Cardiac muscle cell (in vitro differentiated cells and primary cell): ENCODE data around the gene NIPBL. TPM values are rescaled to one million over a fixed set of nuclear protein-coding genes. Genes with fewer than 3 reads are reported as not detected.
A peak's percentile ranks its signal among the peaks of the same experiment; 100 is the strongest.

Experiments
- DNase-seq, 2 donors: peaks; one replicate each; pipeline versions ENCODE4 v3.0.0 to v3.0.0-alpha.2; 2010 to 2017; ENCODE audit warnings: low read depth in 1 of 2, low spot score in 1 of 2
- H3K27ac ChIP-seq: fragments of 200-600 bp; sonication (generic); 2 replicates; pipeline ENCODE4 v1.5.1; 2016
- H3K27me3 ChIP-seq: fragments of 200-600 bp; sonication (generic); 2 replicates; pipeline ENCODE4 v1.6.0; 2016; ENCODE audit warnings: control low read depth
- H3K36me3 ChIP-seq: fragments of 200-600 bp; sonication (generic); 2 replicates; pipeline ENCODE4 v1.5.1; 2016; ENCODE audit warnings: control low read depth
- H3K4me1 ChIP-seq: fragments of 200-600 bp; sonication (generic); 2 replicates; pipeline ENCODE4 v1.8.1; 2017; ENCODE audit warnings: low read depth, mild to moderate bottlenecking, mixed run types
- H3K4me3 ChIP-seq: fragments of 200-600 bp; sonication (generic); 2 replicates; pipeline ENCODE4 v1.5.1; 2016; ENCODE audit warnings: mild to moderate bottlenecking
- H3K9me3 ChIP-seq: fragments of 200-600 bp; sonication (generic); 2 replicates; pipeline ENCODE4 v1.5.1; 2017; ENCODE audit warnings: low read depth, mild to moderate bottlenecking, control low read depth
- polyA plus RNA-seq: library from polyadenylated mRNA; unstranded; fragments of >200 nt; fragmentation: Nextera tagmentation; extraction: Ambion mirVana; gene quantifications from 2 replicates; pipeline ENCODE4 v1.2.1, GENCODE V29; 2016
- total RNA-seq: library from RNA; depleted of rRNA; stranded (reverse); fragments of >200 nt; gene quantifications from 2 replicates; pipeline ENCODE4 v1.2.3, GENCODE V29; 2016
- TF ChIP-seq, protein P1 (sequence below): IDR thresholded peaks from 2 replicates; pipeline ENCODE4 v1.5.1; 2012; ENCODE audit warnings: low read depth, mild to moderate bottlenecking, low read length

NIPBL gene
- total and polyA plus RNA-seq, 2 experiments from 2014 or later, result 19.1 to 43.9 TPM

DNA sequence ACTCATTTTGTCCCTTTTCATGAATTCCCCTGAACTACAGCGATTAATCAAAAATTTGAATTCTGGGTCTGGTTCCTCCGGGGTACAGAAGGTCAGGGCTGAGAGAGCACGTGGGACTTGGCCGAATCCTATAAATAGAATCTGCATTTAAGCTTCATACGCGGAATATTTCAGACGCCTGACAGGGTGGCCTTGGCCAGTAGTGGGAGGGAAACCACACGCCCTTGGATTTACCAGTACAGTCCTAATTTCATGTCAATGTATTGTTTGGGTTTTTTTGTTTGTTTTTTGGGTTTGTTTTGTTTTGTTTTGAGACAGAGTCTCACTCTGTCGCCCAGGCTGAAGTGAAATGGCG lies 21.5 kb upstream of the NIPBL start:
- Histone ChIP-seq H3K36me3 (no peaks in the 10 kb centered on the region), H3K27me3 (no peaks in the 10 kb centered on the region), H3K4me1 (no peaks in the 10 kb centered on the region), H3K27ac (no peak overlapping the region), H3K9me3 (no peaks in the 10 kb centered on the region), H3K4me3 (no peak overlapping the region)
- no peak for DNase-seq
- TF ChIP-seq, protein P1, sequence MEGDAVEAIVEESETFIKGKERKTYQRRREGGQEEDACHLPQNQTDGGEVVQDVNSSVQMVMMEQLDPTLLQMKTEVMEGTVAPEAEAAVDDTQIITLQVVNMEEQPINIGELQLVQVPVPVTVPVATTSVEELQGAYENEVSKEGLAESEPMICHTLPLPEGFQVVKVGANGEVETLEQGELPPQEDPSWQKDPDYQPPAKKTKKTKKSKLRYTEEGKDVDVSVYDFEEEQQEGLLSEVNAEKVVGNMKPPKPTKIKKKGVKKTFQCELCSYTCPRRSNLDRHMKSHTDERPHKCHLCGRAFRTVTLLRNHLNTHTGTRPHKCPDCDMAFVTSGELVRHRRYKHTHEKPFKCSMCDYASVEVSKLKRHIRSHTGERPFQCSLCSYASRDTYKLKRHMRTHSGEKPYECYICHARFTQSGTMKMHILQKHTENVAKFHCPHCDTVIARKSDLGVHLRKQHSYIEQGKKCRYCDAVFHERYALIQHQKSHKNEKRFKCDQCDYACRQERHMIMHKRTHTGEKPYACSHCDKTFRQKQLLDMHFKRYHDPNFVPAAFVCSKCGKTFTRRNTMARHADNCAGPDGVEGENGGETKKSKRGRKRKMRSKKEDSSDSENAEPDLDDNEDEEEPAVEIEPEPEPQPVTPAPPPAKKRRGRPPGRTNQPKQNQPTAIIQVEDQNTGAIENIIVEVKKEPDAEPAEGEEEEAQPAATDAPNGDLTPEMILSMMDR, result no peak

DNA sequence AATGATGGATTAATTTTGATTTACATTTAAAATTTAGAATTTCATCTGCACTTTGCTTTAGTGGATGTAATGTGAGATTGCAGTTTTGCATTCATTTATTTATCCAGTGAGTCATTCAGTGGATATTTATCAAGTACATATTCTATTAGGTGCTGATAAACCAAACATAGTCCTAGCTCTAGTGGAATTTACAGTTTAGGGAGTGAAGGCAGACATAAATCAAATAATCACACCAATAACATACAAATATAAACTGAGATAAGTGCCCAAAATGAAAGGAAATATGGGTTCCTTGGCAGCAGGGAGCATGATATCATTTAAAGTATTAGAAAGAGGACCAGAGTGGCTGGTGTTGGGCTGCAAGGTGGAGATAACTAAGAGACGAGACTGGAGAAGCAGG lies 14.7 kb upstream of the NIPBL start:
- TF ChIP-seq, protein P1, result no peak
- H3K27me3 ChIP-seq, result no peaks in the 10 kb centered on the region

DNA sequence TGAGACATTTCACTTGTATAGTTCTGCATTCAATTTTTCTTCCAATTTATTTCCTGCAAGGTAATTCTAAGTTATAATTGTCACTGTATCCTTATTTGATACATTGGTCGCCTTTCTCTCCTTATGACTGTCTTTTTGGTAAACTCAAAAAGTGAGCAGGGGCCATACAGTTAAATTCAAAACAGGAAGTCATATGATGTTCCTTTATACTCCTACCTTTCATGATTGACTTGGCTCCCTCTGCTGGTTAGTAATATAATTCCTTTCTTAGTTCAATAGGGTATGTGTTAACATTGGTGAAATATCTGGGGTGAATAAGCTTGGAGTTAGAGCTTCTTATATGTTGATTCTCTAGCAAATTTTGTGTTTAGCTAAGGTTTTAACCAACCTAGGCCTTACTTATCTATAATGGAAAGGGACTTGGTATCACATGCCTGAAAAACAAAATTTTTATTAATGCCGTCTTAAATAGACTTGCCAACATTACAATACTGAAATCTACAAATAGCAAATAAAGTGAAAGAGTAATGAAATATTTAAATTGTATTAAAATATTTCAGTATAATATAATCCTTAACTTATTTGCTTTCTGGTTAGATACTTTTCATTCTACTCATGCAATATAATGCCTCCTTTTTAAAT lies 6.0 kb upstream of the NIPBL start:
- Histone ChIP-seq H3K4me3 (no peak overlapping the region), H3K9me3 (no peaks in the 10 kb centered on the region), H3K36me3 (no peaks in the 10 kb centered on the region), H3K27ac (no peak overlapping the region), H3K4me1 (peaks cover 13% of the 10 kb centered on the region), H3K27me3 (no peaks in the 10 kb centered on the region)
- TF ChIP-seq, protein P1, result peak; percentile 56
- DNase-seq, result peak; percentile 78 to 79

More for the DNA sequence above, 14.7 kb upstream of the NIPBL start:
- no peak overlapping the region for H3K4me3 ChIP-seq
- no peak overlapping the region for H3K27ac ChIP-seq
- no peaks in the 10 kb centered on the region for H3K9me3 ChIP-seq
- H3K36me3 ChIP-seq, result no peaks in the 10 kb centered on the region
- DNase-seq, result no peak
- H3K4me1 ChIP-seq, result no peaks in the 10 kb centered on the region

DNA sequence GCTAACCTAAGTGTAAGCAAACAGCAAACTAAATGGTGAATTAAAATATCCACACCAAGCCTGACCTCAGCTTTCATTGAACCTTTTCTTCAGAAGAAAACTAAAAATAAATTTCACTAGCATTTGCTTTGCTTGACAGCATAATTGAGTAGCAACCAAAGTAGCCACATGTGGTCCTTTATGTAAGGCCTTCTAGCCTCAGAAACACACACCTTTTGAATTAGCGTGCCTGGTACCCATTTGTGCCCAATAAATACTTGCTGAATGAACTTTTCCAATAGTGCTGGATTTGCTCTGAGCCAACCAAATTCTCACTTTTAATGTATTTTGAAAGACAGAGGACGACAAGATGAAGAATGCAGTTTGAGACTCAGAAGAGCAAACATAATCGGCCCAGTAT lies 2.1 kb upstream of the NIPBL start:
- Histone ChIP-seq H3K9me3 (no peaks in the 10 kb centered on the region), H3K27ac (peak overlapping the region; percentile 20), H3K4me3 (peak overlapping the region; percentile 89), H3K4me1 (peaks cover 15% of the 10 kb centered on the region), H3K27me3 (no peaks in the 10 kb centered on the region), H3K36me3 (no peaks in the 10 kb centered on the region)
- DNase-seq, result peak in 1 of 2 donors; percentile 3
- TF ChIP-seq, protein P1, result no peak

DNA sequence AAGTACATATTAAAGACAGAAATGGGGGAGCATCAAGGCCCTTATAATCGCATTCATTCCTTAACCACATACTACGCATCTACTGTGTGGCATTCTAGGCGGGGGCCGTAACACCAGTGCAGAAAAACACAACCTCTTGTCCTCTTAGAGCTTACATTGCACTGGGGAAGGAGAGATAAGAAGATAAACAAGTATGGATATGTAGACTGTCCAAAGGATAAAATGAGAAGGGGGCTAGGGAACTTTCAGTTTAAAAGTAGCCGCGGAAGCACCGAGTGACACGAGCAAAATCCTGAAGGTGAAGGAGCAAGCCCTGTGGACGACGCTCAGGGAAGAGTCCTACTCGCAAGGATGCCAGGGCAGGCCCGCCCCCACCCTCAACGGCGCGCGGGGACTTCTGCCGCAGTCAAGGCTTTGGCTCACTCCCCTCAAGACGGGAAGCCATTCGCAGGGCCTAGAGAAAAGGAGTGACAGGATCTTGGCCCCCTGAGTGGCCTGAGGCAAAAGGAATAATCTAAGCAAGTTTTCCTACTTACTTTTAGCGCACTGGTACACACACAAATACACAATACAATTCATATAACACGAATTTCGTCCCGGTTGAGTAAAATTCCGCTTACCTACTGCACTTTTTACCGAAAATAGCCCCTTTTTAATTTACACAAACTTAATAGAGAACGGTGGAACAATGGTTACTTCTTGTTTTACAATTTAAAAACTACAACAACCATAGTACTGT lies 1.3 kb upstream of the NIPBL start:
- H3K27me3 ChIP-seq, result no peaks in the 10 kb centered on the region
- no peaks in the 10 kb centered on the region for H3K9me3 ChIP-seq
- no peaks in the 10 kb centered on the region for H3K36me3 ChIP-seq
- peak; percentile 54 to 60 for DNase-seq
- peaks cover 23% of the 10 kb centered on the region for H3K4me1 ChIP-seq
- peak overlapping the region; percentile 89 for H3K4me3 ChIP-seq
- TF ChIP-seq, protein P1, result no peak
- peak overlapping the region; percentile 99 for H3K27ac ChIP-seq
